Measurements from ENCODE around the gene LDAH.

DNA sequence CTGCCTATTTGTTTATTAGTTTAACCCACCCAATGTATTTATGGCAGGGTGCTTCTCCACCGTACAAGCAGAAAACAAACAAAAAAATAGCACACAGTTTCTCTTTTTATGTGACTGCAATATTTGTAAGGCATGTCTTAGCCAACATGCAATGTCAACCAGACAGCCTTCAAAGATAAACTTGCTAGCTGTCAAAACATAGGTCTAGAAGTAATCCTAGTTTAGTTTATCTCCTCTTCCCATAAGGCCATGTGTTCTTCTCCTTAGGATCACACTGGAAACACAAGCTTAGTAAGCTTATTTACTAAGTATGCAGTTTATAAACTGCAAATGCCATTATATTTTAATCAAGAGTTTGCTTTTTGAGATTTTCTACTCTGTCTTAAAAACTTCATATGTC is 75.6 kb downstream of the LDAH start:
- TF ChIP-seq, protein P1, sequence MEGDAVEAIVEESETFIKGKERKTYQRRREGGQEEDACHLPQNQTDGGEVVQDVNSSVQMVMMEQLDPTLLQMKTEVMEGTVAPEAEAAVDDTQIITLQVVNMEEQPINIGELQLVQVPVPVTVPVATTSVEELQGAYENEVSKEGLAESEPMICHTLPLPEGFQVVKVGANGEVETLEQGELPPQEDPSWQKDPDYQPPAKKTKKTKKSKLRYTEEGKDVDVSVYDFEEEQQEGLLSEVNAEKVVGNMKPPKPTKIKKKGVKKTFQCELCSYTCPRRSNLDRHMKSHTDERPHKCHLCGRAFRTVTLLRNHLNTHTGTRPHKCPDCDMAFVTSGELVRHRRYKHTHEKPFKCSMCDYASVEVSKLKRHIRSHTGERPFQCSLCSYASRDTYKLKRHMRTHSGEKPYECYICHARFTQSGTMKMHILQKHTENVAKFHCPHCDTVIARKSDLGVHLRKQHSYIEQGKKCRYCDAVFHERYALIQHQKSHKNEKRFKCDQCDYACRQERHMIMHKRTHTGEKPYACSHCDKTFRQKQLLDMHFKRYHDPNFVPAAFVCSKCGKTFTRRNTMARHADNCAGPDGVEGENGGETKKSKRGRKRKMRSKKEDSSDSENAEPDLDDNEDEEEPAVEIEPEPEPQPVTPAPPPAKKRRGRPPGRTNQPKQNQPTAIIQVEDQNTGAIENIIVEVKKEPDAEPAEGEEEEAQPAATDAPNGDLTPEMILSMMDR (IDR thresholded peaks at IDR 0.05): no peak
- TF ChIP-seq EZH2 (IDR thresholded peaks at IDR 0.05; ENCODE audit: borderline replicate concordance, insufficient read depth, low read depth, low read length, poor library complexity, severe bottlenecking): no peak
